NCI-H2196 treated with DMSO at 0.1 percent for 48 hours (cell line): ENCODE results near the gene CHRNA7.
"Not testable (repeated sequence)": the region's sequence is repeated elsewhere in the genome, so short reads cannot be mapped to it uniquely, and the experiment has no call there.

Experiments used
- DNase-seq: peaks from one replicate; lab custom pipeline; 2025; ENCODE audit not compliant: unreplicated experiment; lab: John Stamatoyannopoulos, UW

The CHRNA7 gene

GRCh38 chr15:32119694-32120330 is 89.5 kb downstream of the CHRNA7 start:
- no peak for DNase-seq

GRCh38 chr15:32120577-32121383 is 90.5 kb downstream of the CHRNA7 start:
- no peak for DNase-seq

- no peak for DNase-seq
Measured at GRCh38 chr15:32121384-32121695, 91.0 kb downstream of the CHRNA7 start.

- no peak for DNase-seq
Measured at GRCh38 chr15:32122013-32122412, 91.7 kb downstream of the CHRNA7 start.

- DNase-seq = no peak
Measured at GRCh38 chr15:32123473-32123872, 93.2 kb downstream of the CHRNA7 start.

GRCh38 chr15:32124726-32125125 is 94.4 kb downstream of the CHRNA7 start:
- DNase-seq = no peak

GRCh38 chr15:32125595-32125994 is 95.3 kb downstream of the CHRNA7 start:
- DNase-seq = no peak

- DNase-seq = no peak
Measured at GRCh38 chr15:32129815-32130214, 99.5 kb downstream of the CHRNA7 start.

GRCh38 chr15:32130823-32131222 is 100.5 kb downstream of the CHRNA7 start:
- no peak for DNase-seq

- DNase-seq = no peak
Measured at GRCh38 chr15:32131803-32132202, 101.5 kb downstream of the CHRNA7 start.

GRCh38 chr15:32132859-32133258 is 102.5 kb downstream of the CHRNA7 start:
- DNase-seq = no peak

- no peak for DNase-seq
Measured at GRCh38 chr15:32134842-32135241, 104.5 kb downstream of the CHRNA7 start.

GRCh38 chr15:32135335-32135734 is 105.0 kb downstream of the CHRNA7 start:
- DNase-seq = no peak

- DNase-seq = not testable (repeated sequence)
Measured at GRCh38 chr15:32145512-32145911, 115.2 kb downstream of the CHRNA7 start.

- DNase-seq = no peak
Measured at GRCh38 chr15:32148833-32149555, 118.7 kb downstream of the CHRNA7 start.

- DNase-seq = no peak
Measured at GRCh38 chr15:32152574-32152973, 122.3 kb downstream of the CHRNA7 start.

- DNase-seq = not testable (repeated sequence)
Measured at GRCh38 chr15:32153868-32154623, 123.7 kb downstream of the CHRNA7 start.

- not testable (repeated sequence) for DNase-seq
Measured at GRCh38 chr15:32162143-32162542, 131.8 kb downstream of the CHRNA7 start.

- DNase-seq = not testable (repeated sequence)
Measured at GRCh38 chr15:32164065-32164464, 133.8 kb downstream of the CHRNA7 start.

- not testable (repeated sequence) for DNase-seq
Measured at GRCh38 chr15:32164747-32165146, 134.4 kb downstream of the CHRNA7 start.

- not testable (repeated sequence) for DNase-seq
Measured at GRCh38 chr15:32165775-32166174, 135.5 kb downstream of the CHRNA7 start.
